GM12873 (cell line): ENCODE data around the gene IL26.

Experiments
- CTCF ChIP-seq: IDR thresholded peaks from 2 replicates; pipeline ENCODE4 v1.5.1; 2012; ENCODE audit warnings: low read depth, mild to moderate bottlenecking, moderate library complexity, low read length, control low read depth; ENCODE audit not compliant: insufficient read depth; ENCODE audit errors: missing control alignments

Gene IL26

GRCh38 chr12:68264857-68265256 lies 39.2 kb upstream of the IL26 start:
- TF ChIP-seq CTCF: no peak

- no peak for TF ChIP-seq CTCF
Measured at GRCh38 chr12:68264158-68264855, 38.7 kb upstream of the IL26 start.

GRCh38 chr12:68263366-68263765 lies 37.8 kb upstream of the IL26 start:
- no peak for TF ChIP-seq CTCF

GRCh38 chr12:68261896-68262295 lies 36.3 kb upstream of the IL26 start:
- TF ChIP-seq CTCF: no peak

- no peak for TF ChIP-seq CTCF
Measured at GRCh38 chr12:68260153-68260552, 34.5 kb upstream of the IL26 start.

GRCh38 chr12:68259318-68259940 lies 33.8 kb upstream of the IL26 start:
- TF ChIP-seq CTCF: no peak

- TF ChIP-seq CTCF: no peak
Measured at GRCh38 chr12:68253504-68253903, 27.9 kb upstream of the IL26 start, which contains the start of gene IL22. IL22 (minus strand) TSS chr12:68253604; CDS start chr12:68253448, 156 bp downstream.
